K562 (cell line): Measurements from ENCODE around the gene TBPL2. TPM values are rescaled to one million over a fixed set of nuclear protein-coding genes. Genes with fewer than 3 reads are reported as not detected.

Source experiments
- ATAC-seq: fragments of 200-7000 bp; cut with Tn5 transposase; 3 replicates; pipeline ENCODE4 v1.9.1; 2020; ENCODE audit warnings: moderate library complexity
- BruUV-seq: library from RNA; stranded (reverse); fragments of 400-500 nt; replicated peaks from 2 replicates; lab custom pipeline; 2021; lab: Mats Ljungman, UMichigan
- CTCF ChIA-PET: fragments of 300-600 bp; formaldehyde crosslinking; extraction: SDS; loops from one replicate; lab custom pipeline; 2021; ENCODE audit warnings: low intra/inter-chr PET ratio; lab: Yijun Ruan, JAX
- POLR2A ChIA-PET: fragments of 300-600, 350-650 bp; sonication (Branson Sonifier 250); formaldehyde crosslinking; extraction: SDS; loops from one replicate; lab custom pipeline; 2021; ENCODE audit warnings: antibody characterized with exemption, inconsistent platforms; lab: Yijun Ruan, JAX
- DNase-seq, 4 experiments: peaks; one replicate each; pipeline versions ENCODE4 v3.0.0 to v3.0.0-alpha.2; 2011 to 2018; ENCODE audit warnings: low spot score in 3 of 4, mixed read lengths in 3 of 4; ENCODE audit errors: extremely low read depth in 1 of 4
- FAIRE-seq: peaks from 2 replicates; lab custom pipeline; 2011; peaks lifted over from hg19 to GRCh38; lab: Jason Lieb, UNC
- H2AFZ ChIP-seq: 2 replicates; pipeline ENCODE4 v1.6.0; 2011; ENCODE audit warnings: low read depth, low read length, control low read depth, inconsistent platforms
- H3K27ac ChIP-seq: fragments of 200-600 bp; 3 replicates; pipeline ENCODE4 v1.8.0; 2011; ENCODE audit warnings: low read depth, mild to moderate bottlenecking, control low read depth, inconsistent platforms, low read length, moderate library complexity, mixed read lengths; ENCODE audit errors: extremely low read depth
- H3K27me3 ChIP-seq, 2 experiments: fragments of 300-600 bp in 1 of 2; 2 replicates in 1 of 2; 3 replicates in 1 of 2; pipeline versions ENCODE4 v1.6.0 to v1.8.0; 2011; ENCODE audit warnings: inconsistent platforms in 2 of 2, low read length in 2 of 2, mild to moderate bottlenecking in 1 of 2, mixed read lengths in 1 of 2, moderate library complexity in 1 of 2; ENCODE audit not compliant: control insufficient read depth in 2 of 2, insufficient read depth in 2 of 2
- H3K36me3 ChIP-seq: fragments of 300-600 bp; 3 replicates; pipeline ENCODE4 v1.8.0; 2011; ENCODE audit warnings: mild to moderate bottlenecking, low read length, inconsistent platforms; ENCODE audit not compliant: control insufficient read depth, insufficient read depth
- H3K4me1 ChIP-seq, 2 experiments: fragments of 200-600 bp in 1 of 2; replicated peaks in 1 of 2; 2 replicates in 1 of 2; 3 replicates in 1 of 2; pipeline versions ENCODE4 v1.5.1 to v1.8.0; 2011; ENCODE audit warnings: inconsistent platforms in 2 of 2, low read length in 2 of 2, mild to moderate bottlenecking in 1 of 2, mixed read lengths in 1 of 2, moderate library complexity in 1 of 2; ENCODE audit not compliant: control insufficient read depth in 2 of 2, insufficient read depth in 2 of 2
- H3K4me2 ChIP-seq: 2 replicates; pipeline ENCODE4 v1.6.1; 2011; ENCODE audit warnings: low read length, control low read depth, inconsistent platforms, mixed read lengths; ENCODE audit not compliant: insufficient read depth
- H3K4me3 ChIP-seq: fragments of 200-600 bp; sonication (generic), shearing (Covaris generic); 2 replicates; pipeline ENCODE4 v1.5.1; 2016; ENCODE audit warnings: control low read depth, inconsistent platforms
- H3K79me2 ChIP-seq: fragments of 200-600 bp; 3 replicates; pipeline ENCODE4 v1.8.0; 2011; ENCODE audit warnings: low read length, inconsistent platforms; ENCODE audit not compliant: control insufficient read depth, insufficient read depth
- H3K9ac ChIP-seq, 2 experiments: 2 replicates each; pipeline versions ENCODE4 v1.6.0 to v1.6.1; 2011; ENCODE audit warnings: low read depth in 2 of 2, low read length in 2 of 2, control low read depth in 1 of 2, inconsistent platforms in 1 of 2, mild to moderate bottlenecking in 1 of 2, mixed read lengths in 1 of 2; ENCODE audit not compliant: insufficient read depth in 1 of 2
- H3K9me1 ChIP-seq: one replicate; pipeline ENCODE4 v1.6.0; 2011; ENCODE audit warnings: inconsistent platforms, mild to moderate bottlenecking, low read length, moderate library complexity; ENCODE audit not compliant: control insufficient read depth, insufficient read depth
- H3K9me3 ChIP-seq: replicated peaks from 2 replicates; pipeline ENCODE4 v1.5.1; 2011; ENCODE audit warnings: low read depth, low read length, inconsistent platforms; ENCODE audit not compliant: control insufficient read depth, insufficient read depth
- H4K20me1 ChIP-seq: replicated peaks from 2 replicates; pipeline ENCODE4 v1.6.1; 2011; ENCODE audit warnings: low read length, inconsistent platforms, mixed read lengths; ENCODE audit not compliant: control insufficient read depth, insufficient read depth
- FIP1L1 ChIP-seq: fragments of 200-400 bp; formaldehyde crosslinking; IDR thresholded peaks from 2 replicates; pipeline ENCODE4 v1.6.1; 2018; ENCODE audit warnings: mild to moderate bottlenecking, low read depth, low read length; ENCODE audit not compliant: poor library complexity, severe bottlenecking
- FOSL1 ChIP-seq: fragments of 200-800 bp; sonication (Bioruptor generic); conservative IDR thresholded peaks from 2 replicates; pipeline ENCODE4 v1.6.1; 2016; ENCODE audit warnings: missing genetic modification characterization, missing compliant biosample characterization
- FOXP1 ChIP-seq: sonication (generic); formaldehyde crosslinking; IDR thresholded peaks from 2 replicates; pipeline ENCODE4 v1.8.0; 2022; ENCODE audit warnings: mild to moderate bottlenecking, missing genetic modification reagents
- GABPA ChIP-seq: fragments of 200-800 bp; sonication (Bioruptor generic); conservative IDR thresholded peaks from 2 replicates; pipeline ENCODE4 v1.6.1; 2016; ENCODE audit warnings: low read depth, missing genetic modification characterization, missing compliant biosample characterization
- MECOM ChIP-seq: fragments of 250-450 bp; sonication (Bioruptor Pico); IDR thresholded peaks from 2 replicates; pipeline ENCODE4 v1.8.0; 2022; ENCODE audit warnings: inconsistent platforms
- NFRKB ChIP-seq: fragments of 450-650 bp; IDR thresholded peaks from 2 replicates; pipeline ENCODE4 v1.6.1; 2016; ENCODE audit warnings: low read depth
- NUFIP1 ChIP-seq: fragments of 450-650 bp; IDR thresholded peaks from 2 replicates; pipeline ENCODE4 v1.6.1; 2018; ENCODE audit not compliant: partially characterized antibody
- PURB ChIP-seq: sonication (generic); formaldehyde crosslinking; IDR thresholded peaks from 2 replicates; pipeline ENCODE4 v1.9.0; 2021; ENCODE audit warnings: low read depth, mild to moderate bottlenecking, missing genetic modification reagents
- SRSF7 ChIP-seq: fragments of 200-400 bp; formaldehyde crosslinking; optimal IDR thresholded peaks from 2 replicates; pipeline ENCODE3; 2017; ENCODE audit warnings: mild to moderate bottlenecking, low read depth, low read length
- YBX1 ChIP-seq: fragments of 450-650 bp; IDR thresholded peaks from 2 replicates; pipeline ENCODE4 v1.7.1; 2016; ENCODE audit warnings: mild to moderate bottlenecking
- ZNF175 ChIP-seq: fragments of 200-800 bp; sonication (Bioruptor generic); IDR thresholded peaks from 2 replicates; pipeline ENCODE4 v1.6.1; 2016; ENCODE audit warnings: low read depth, mild to moderate bottlenecking, missing genetic modification characterization, missing compliant biosample characterization
- ZNF395 ChIP-seq: fragments of 200-800 bp; sonication (Bioruptor generic); IDR thresholded peaks from 2 replicates; pipeline ENCODE4 v1.6.1; 2017; ENCODE audit warnings: missing genetic modification characterization, missing compliant biosample characterization
- WGBS: fragments of 100-300 bp; shearing (Covaris generic); methylation state at CpG from one replicate; pipeline ENCODE4 v1.1.6; 2016; ENCODE audit warnings: low coverage, mixed read lengths; ENCODE audit not compliant: insufficient coverage; ENCODE audit errors: missing lambda C conversion rate; 5-methylcytosine and 5-hydroxymethylcytosine counted together
- in situ Hi-C: fragments of 300-500 bp; cut with MboI; formaldehyde crosslinking; loops from 4 replicates; pipeline ENCODE4 v1.15.0; 2018; ENCODE audit warnings: inconsistent platforms, mixed read lengths
- intact Hi-C: fragments of 100-400 bp; cut with micrococcal nuclease; formaldehyde crosslinking; loops from 2 replicates; pipeline ENCODE4 v1.14.2; 2022
- polyA plus RNA-seq, 8 experiments: library from polyadenylated mRNA; depleted of rRNA in 4 of 8; stranded (reverse) in 5 of 8; unstranded in 3 of 8; fragments of >200 nt; fragmentation: Nextera tagmentation in 2 of 8; fragmentation: Illumina TruSeq in 1 of 8; extraction: Ambion mirVana in 2 of 8; extraction: Trizol in 1 of 8; gene quantifications; 2 replicates each; pipeline versions ENCODE4 v1.2.1 to v1.2.3, GENCODE V29; 2011 to 2014; ENCODE audit warnings: inconsistent platforms in 1 of 8, missing spikeins in 1 of 8
- total RNA-seq, 7 experiments: library from RNA; depleted of rRNA in 6 of 7; stranded (reverse); fragments of >200 nt in 6 of 7; fragmentation: Illumina TruSeq in 2 of 7; extraction: Trizol in 2 of 7; gene quantifications; 2 replicates each; pipeline versions ENCODE4 v1.2.1 to v1.2.3, GENCODE V29; 2011 to 2021; ENCODE audit warnings: low replicate concordance in 1 of 7
- TF ChIP-seq, protein P1 (sequence below): fragments of 150-350 bp; conservative IDR thresholded peaks from 2 replicates; pipeline ENCODE4 v1.6.1; 2014; ENCODE audit warnings: low read length

Gene TBPL2
- total and polyA plus RNA-seq, 9 of the 15 experiments (the other 6 are each of a cell fraction or from before 2014, with no cell fraction given): not detected

DNA sequence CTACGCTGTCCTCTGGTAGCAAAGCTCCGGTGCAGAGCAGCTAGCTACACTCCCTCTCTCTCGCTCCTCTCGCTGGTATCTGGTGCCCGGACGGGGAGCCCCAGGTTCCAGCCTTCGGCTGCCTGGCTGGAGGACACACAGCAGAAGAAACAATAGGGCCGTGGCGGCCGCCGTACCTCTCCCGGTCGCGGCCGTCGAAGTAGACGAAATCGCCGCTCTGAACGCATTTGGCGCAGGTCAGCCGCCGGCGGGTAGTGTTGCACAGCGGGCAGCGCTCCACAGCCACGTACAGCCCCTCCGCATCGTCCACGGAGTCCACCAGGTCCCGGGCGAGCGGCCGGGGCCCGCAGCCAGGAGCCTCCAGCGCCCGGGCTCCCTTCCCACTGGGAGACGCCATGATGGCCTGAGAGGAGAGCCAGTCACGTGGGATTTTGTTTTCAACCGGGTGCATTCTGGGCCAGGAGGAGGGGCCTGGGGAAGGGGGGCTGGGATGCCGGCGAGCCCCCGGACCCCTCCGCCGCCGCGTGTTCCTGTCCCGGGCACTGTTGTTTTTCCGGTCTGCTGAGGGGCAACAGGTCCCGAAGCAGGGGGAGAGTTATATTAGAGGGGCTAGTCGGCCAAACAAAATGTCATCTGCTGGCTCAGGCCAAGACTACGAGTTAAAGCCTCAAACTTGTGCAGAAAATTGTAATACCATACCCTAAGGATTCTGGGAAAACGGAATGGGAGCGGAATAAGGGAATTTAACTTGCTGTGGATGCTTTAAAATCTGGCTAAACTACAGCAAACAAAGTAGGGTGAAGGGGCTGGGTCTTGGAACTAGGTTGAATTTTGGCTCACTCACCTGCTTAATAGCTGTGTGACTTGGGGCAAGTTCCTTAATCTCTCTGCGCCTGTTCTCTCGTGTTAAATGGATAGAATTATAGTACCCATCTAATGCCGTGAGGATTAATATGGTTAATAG, 28.7 kb downstream of the TBPL2 start, which contains the start of gene ATG14:
Gene ATG14, minus strand, starts transcription at position 405 of the 964 bp plus-strand sequence. Its CDS starts 8 bp downstream, at position 397.
- DNase-seq (peak; percentile 84 to 92 (median 89)), ATAC-seq (peak; percentile 99), FAIRE-seq (peak; percentile 69)
- intact Hi-C loops: no loop called here
- under 1% methylated on average over 35 of the region's 57 CpGs for WGBS
- H2AFZ ChIP-seq: peak within 1 kb of the TSS; percentile 79
- CTCF ChIA-PET: no interaction called here
- H3K79me2 ChIP-seq: peaks cover 29% of the 10 kb centered on the region
- in situ Hi-C loops: no loop called here
- H3K36me3 ChIP-seq: no peaks in the 10 kb centered on the region
- H3K4me2 ChIP-seq: peak within 1 kb of the TSS; percentile 75
- no peaks in the 10 kb centered on the region for H3K27me3 ChIP-seq
- peak within 1 kb of the TSS; percentile 72 to 98 for H3K9ac ChIP-seq
- no peaks in the 10 kb centered on the region for H4K20me1 ChIP-seq
- peak within 1 kb of the TSS; percentile 98 for H3K4me3 ChIP-seq
- peak within 1 kb of the TSS; percentile 72 for H3K27ac ChIP-seq
- peaks cover 3 to 11% of the 10 kb centered on the region in 2 experiments; a peak in 4 of 5 replicates for H3K4me1 ChIP-seq
- POLR2A ChIA-PET: interaction anchor here (0.6 kb wide), 1 partner anchor 14 kb away, joined by 3 read pairs; no protein-coding TSS in a partner anchor
- TSS peak; percentile 96 for BruUV-seq
- H3K9me1 ChIP-seq: no peaks in the 10 kb centered on the region
- H3K9me3 ChIP-seq: no peaks in the 10 kb centered on the region
- TF ChIP-seq GABPA (peak; percentile 64), NUFIP1 (no peak), SRSF7 (no peak), NFRKB (0 out of 2 replicates have a peak, but pooled peaks have one; percentile 56), FOSL1 (tag) (0 out of 2 replicates have a peak, but pooled peaks have one; percentile 37), FIP1L1 (peak; percentile 28), ZNF395 (CRISPR knock-in tag) (0 out of 2 replicates have a peak, but pooled peaks have one; percentile 48), FOXP1 (CRISPR knock-in tag) (0 out of 2 replicates have a peak, but pooled peaks have one; percentile 73), MECOM (no peak), YBX1 (no peak), PURB (no peak), ZNF175 (CRISPR knock-in tag) (no peak)
- TF ChIP-seq, protein P1, sequence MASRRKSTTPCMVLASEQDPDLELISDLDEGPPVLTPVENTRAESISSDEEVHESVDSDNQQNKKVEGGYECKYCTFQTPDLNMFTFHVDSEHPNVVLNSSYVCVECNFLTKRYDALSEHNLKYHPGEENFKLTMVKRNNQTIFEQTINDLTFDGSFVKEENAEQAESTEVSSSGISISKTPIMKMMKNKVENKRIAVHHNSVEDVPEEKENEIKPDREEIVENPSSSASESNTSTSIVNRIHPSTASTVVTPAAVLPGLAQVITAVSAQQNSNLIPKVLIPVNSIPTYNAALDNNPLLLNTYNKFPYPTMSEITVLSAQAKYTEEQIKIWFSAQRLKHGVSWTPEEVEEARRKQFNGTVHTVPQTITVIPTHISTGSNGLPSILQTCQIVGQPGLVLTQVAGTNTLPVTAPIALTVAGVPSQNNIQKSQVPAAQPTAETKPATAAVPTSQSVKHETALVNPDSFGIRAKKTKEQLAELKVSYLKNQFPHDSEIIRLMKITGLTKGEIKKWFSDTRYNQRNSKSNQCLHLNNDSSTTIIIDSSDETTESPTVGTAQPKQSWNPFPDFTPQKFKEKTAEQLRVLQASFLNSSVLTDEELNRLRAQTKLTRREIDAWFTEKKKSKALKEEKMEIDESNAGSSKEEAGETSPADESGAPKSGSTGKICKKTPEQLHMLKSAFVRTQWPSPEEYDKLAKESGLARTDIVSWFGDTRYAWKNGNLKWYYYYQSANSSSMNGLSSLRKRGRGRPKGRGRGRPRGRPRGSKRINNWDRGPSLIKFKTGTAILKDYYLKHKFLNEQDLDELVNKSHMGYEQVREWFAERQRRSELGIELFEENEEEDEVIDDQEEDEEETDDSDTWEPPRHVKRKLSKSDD: no peak
